Breast epithelium (tissue), 3 donors: ENCODE data around the gene INPP5J.

Experiments used
- CTCF ChIP-seq, 3 donors: fragments of 450-650 bp; IDR thresholded peaks; one replicate each; pipeline ENCODE4 v1.5.1; 2016 to 2017; ENCODE audit warnings: antibody characterized with exemption in 3 of 3, mild to moderate bottlenecking in 3 of 3, moderate library complexity in 3 of 3
- POLR2AphosphoS5 ChIP-seq, 3 donors: sonication (generic); formaldehyde crosslinking; IDR thresholded peaks; one replicate each; pipeline ENCODE4 v1.6.1; 2017; ENCODE audit warnings: antibody characterized with exemption in 3 of 3

- no peak for TF ChIP-seq CTCF (IDR thresholded peaks at IDR 0.05)
- no peak for TF ChIP-seq POLR2AphosphoS5 (IDR thresholded peaks at IDR 0.05)
Observed at GRCh38 chr22:31130873-31131272, 8.1 kb downstream of the INPP5J start.
